Embryonic facial prominence (tissue), 1 donor: ENCODE data around the gene BMP8B.

Experiments
- DNase-seq: peaks from one replicate; pipeline ENCODE4 v3.0.0-alpha.2; 2016; ENCODE audit errors: extremely low spot score

Gene BMP8B

GRCh38 chr1:39759436-39759726 is 29.3 kb downstream of the BMP8B start:
- DNase-seq, result no peak

- no peak for DNase-seq
Measured at GRCh38 chr1:39758556-39759435, 29.9 kb downstream of the BMP8B start.

GRCh38 chr1:39757501-39757900 is 31.2 kb downstream of the BMP8B start:
- DNase-seq, result no peak

GRCh38 chr1:39755965-39756659 is 32.6 kb downstream of the BMP8B start:
- no peak for DNase-seq

GRCh38 chr1:39754906-39755504 is 33.7 kb downstream of the BMP8B start:
- no peak for DNase-seq

- DNase-seq, result no peak
Measured at GRCh38 chr1:39754026-39754570, 34.6 kb downstream of the BMP8B start.

- DNase-seq, result no peak
Measured at GRCh38 chr1:39753132-39754025, 35.3 kb downstream of the BMP8B start.

GRCh38 chr1:39752703-39753102 is 36.0 kb downstream of the BMP8B start:
- DNase-seq, result no peak

GRCh38 chr1:39751595-39751994 is 37.1 kb downstream of the BMP8B start:
- DNase-seq, result no peak

- DNase-seq, result no peak
Measured at GRCh38 chr1:39745016-39745670, 43.5 kb downstream of the BMP8B start.

- DNase-seq, result peak; percentile 80
Measured at GRCh38 chr1:39738622-39739366, 49.9 kb downstream of the BMP8B start, which contains the start of gene PPIE. Gene PPIE (plus strand): TSS chr1:39738882. CDS start chr1:39738901, 19 bp downstream.

- no peak for DNase-seq
Measured at GRCh38 chr1:39737546-39738169, 51.0 kb downstream of the BMP8B start.

- DNase-seq, result no peak
Measured at GRCh38 chr1:39735731-39736130, 52.9 kb downstream of the BMP8B start.

- no peak for DNase-seq
Measured at GRCh38 chr1:39733161-39733560, 55.5 kb downstream of the BMP8B start.

- no peak for DNase-seq
Measured at GRCh38 chr1:39732730-39733129, 55.9 kb downstream of the BMP8B start.

GRCh38 chr1:39729842-39730241 is 58.8 kb downstream of the BMP8B start:
- no peak for DNase-seq

GRCh38 chr1:39729030-39729429 is 59.6 kb downstream of the BMP8B start:
- no peak for DNase-seq

- no peak for DNase-seq
Measured at GRCh38 chr1:39727932-39728317, 60.7 kb downstream of the BMP8B start.

- DNase-seq, result no peak
Measured at GRCh38 chr1:39727221-39727931, 61.3 kb downstream of the BMP8B start.
